DND-41 (cell line): Measurements from ENCODE around the gene YTHDF1.

ENCODE experiments used
- ATAC-seq: fragments of 200-7000 bp; cut with Tn5 transposase; 3 replicates; pipeline ENCODE4 v1.9.1; 2021; ENCODE audit warnings: low read depth; ENCODE audit not compliant: insufficient read depth
- DNase-seq: peaks from one replicate; pipeline ENCODE4 v3.0.0-alpha.2; 2020
- H2AFZ ChIP-seq: 2 replicates; pipeline ENCODE4 v1.6.0; 2012; ENCODE audit warnings: low read depth, low read length
- H3K27ac ChIP-seq: 2 replicates; pipeline ENCODE4 v1.5.1; 2012; ENCODE audit warnings: low read length, inconsistent platforms
- H3K27me3 ChIP-seq: fragments of 200-600 bp; sonication (generic); 2 replicates; pipeline ENCODE4 v1.6.0; 2012; ENCODE audit warnings: low read length, mild to moderate bottlenecking, inconsistent platforms; ENCODE audit not compliant: insufficient read depth, poor library complexity
- H3K36me3 ChIP-seq: 2 replicates; pipeline ENCODE4 v1.5.1; 2012; ENCODE audit warnings: low read length, inconsistent platforms; ENCODE audit not compliant: insufficient read depth
- H3K4me1 ChIP-seq: 2 replicates; pipeline ENCODE4 v1.5.1; 2012; ENCODE audit warnings: mild to moderate bottlenecking, low read length; ENCODE audit not compliant: insufficient read depth
- H3K4me2 ChIP-seq: 2 replicates; pipeline ENCODE4 v1.6.0; 2012; ENCODE audit warnings: mild to moderate bottlenecking, moderate library complexity, low read length, inconsistent platforms; ENCODE audit not compliant: insufficient read depth
- H3K4me3 ChIP-seq, 2 experiments: fragments of 200-600 bp in 1 of 2; shearing (Covaris generic) in 1 of 2; 2 replicates each; pipeline ENCODE4 v1.5.1; 2012 to 2016; ENCODE audit warnings: inconsistent platforms in 2 of 2, low read length in 2 of 2, mild to moderate bottlenecking in 2 of 2, low read depth in 1 of 2, moderate library complexity in 1 of 2
- H3K79me2 ChIP-seq: 2 replicates; pipeline ENCODE4 v1.6.0; 2012; ENCODE audit warnings: low read length, inconsistent platforms; ENCODE audit not compliant: insufficient read depth
- H3K9ac ChIP-seq: 2 replicates; pipeline ENCODE4 v1.6.0; 2012; ENCODE audit warnings: low read depth, mild to moderate bottlenecking, inconsistent platforms, low read length, moderate library complexity
- H3K9me3 ChIP-seq: 2 replicates; pipeline ENCODE4 v1.5.1; 2012; ENCODE audit warnings: low read length, moderate library complexity, mild to moderate bottlenecking, inconsistent platforms; ENCODE audit not compliant: insufficient read depth, severe bottlenecking
- H4K20me1 ChIP-seq: 2 replicates; pipeline ENCODE4 v1.6.0; 2012; ENCODE audit warnings: low read length; ENCODE audit not compliant: insufficient read depth
- CTCF ChIP-seq: IDR thresholded peaks from 2 replicates; pipeline ENCODE4 v1.5.1; 2012; ENCODE audit warnings: borderline replicate concordance, low read length, moderate library complexity, mild to moderate bottlenecking; ENCODE audit not compliant: poor library complexity, severe bottlenecking; ENCODE audit errors: extremely low read depth
- EZH2 ChIP-seq: IDR thresholded peaks from 3 replicates; pipeline ENCODE4 v1.6.1; 2012; ENCODE audit warnings: borderline replicate concordance, low read depth, mild to moderate bottlenecking, moderate library complexity, low read length, inconsistent platforms; ENCODE audit not compliant: severe bottlenecking

Gene YTHDF1

GRCh38 chr20:63196768-63197470, 19.0 kb downstream of the YTHDF1 start:
- Histone ChIP-seq H3K4me2 (no peak overlapping the region), H3K4me3 (no peak overlapping the region), H2AFZ (no peak overlapping the region), H3K27ac (no peak overlapping the region), H3K79me2 (peaks cover 65% of the 10 kb centered on the region), H3K4me1 (no peaks in the 10 kb centered on the region), H3K9ac (no peak overlapping the region), H4K20me1 (peaks cover 85% of the 10 kb centered on the region), H3K36me3 (peaks cover 73% of the 10 kb centered on the region), H3K9me3 (no peaks in the 10 kb centered on the region), H3K27me3 (no peaks in the 10 kb centered on the region)
- DNase-seq (no peak), ATAC-seq (no peak)
- TF ChIP-seq CTCF (no peak), EZH2 (no peak)

- Histone ChIP-seq H3K79me2 (peaks cover 44% of the 10 kb centered on the region), H3K4me2 (no peak overlapping the region), H3K4me3 (no peak overlapping the region), H3K9me3 (no peaks in the 10 kb centered on the region), H3K27me3 (no peaks in the 10 kb centered on the region), H4K20me1 (peaks cover 79% of the 10 kb centered on the region), H3K27ac (no peak overlapping the region), H3K9ac (no peak overlapping the region), H3K36me3 (peaks cover 52% of the 10 kb centered on the region), H3K4me1 (no peaks in the 10 kb centered on the region), H2AFZ (no peak overlapping the region)
- no peak for ATAC-seq
- TF ChIP-seq EZH2 = no peak
- no peak for TF ChIP-seq CTCF
- no peak for DNase-seq
These were observed 21.1 kb downstream of the YTHDF1 start for GRCh38 chr20:63194797-63195173.

- peaks cover 4% of the 10 kb centered on the region for H3K4me1 ChIP-seq
- H3K27me3 ChIP-seq = no peaks in the 10 kb centered on the region
- H3K27ac ChIP-seq = no peak overlapping the region
- H3K79me2 ChIP-seq = peaks cover 38% of the 10 kb centered on the region
- no peak overlapping the region for H2AFZ ChIP-seq
- no peaks in the 10 kb centered on the region for H3K9me3 ChIP-seq
- H3K4me3 ChIP-seq = no peak overlapping the region
- H3K36me3 ChIP-seq = peaks cover 46% of the 10 kb centered on the region
- no peak for DNase-seq
- TF ChIP-seq CTCF = no peak
- TF ChIP-seq EZH2 = no peak
- H3K9ac ChIP-seq = no peak overlapping the region
- no peak for ATAC-seq
- no peak overlapping the region for H3K4me2 ChIP-seq
- peaks cover 77% of the 10 kb centered on the region for H4K20me1 ChIP-seq
These were observed 21.7 kb downstream of the YTHDF1 start for GRCh38 chr20:63194007-63194796.
